ENCODE measurements around the gene HYLS1. TPM values are rescaled to one million over a fixed set of nuclear protein-coding genes. Genes with fewer than 3 reads are reported as not detected.

Gene HYLS1
- total RNA-seq, 1 experiment from 2014 or later: 16.7 TPM

- Histone ChIP-seq H3K4me1 (replicated peaks; ENCODE audit: insufficient read depth) (peaks cover 20% of the 10 kb centered on the region), H3K79me2 (ENCODE audit: low read depth) (peaks cover 34% of the 10 kb centered on the region)
- BruUV-seq (replicated peaks): TSS peak; percentile 55
Observed at GRCh38 chr11:125886997-125887372, 483 bp upstream of the HYLS1 start.

GRCh38 chr11:125890447-125891100, 3.1 kb downstream of the HYLS1 start:
- BruUV-seq (replicated peaks): no TSS peak
- no peaks in the 10 kb centered on the region for H3K9me2 ChIP-seq (ENCODE audit: insufficient read depth)
- CTCF ChIA-PET: no interaction called here
- peaks cover 22% of the 10 kb centered on the region for H3K4me1 ChIP-seq (replicated peaks; ENCODE audit: insufficient read depth)
- H3K27me3 ChIP-seq (ENCODE audit: insufficient read depth, low read depth): no peaks in the 10 kb centered on the region
- H2AFZ ChIP-seq: no peak overlapping the region
- no peaks in the 10 kb centered on the region for H3K9me3 ChIP-seq (ENCODE audit: insufficient read depth, low read depth)
- intact Hi-C loops (cut with micrococcal nuclease; ENCODE audit: unreplicated experiment): no loop called here
- no peak overlapping the region for H3K27ac ChIP-seq
- peaks cover 17% of the 10 kb centered on the region for H3F3A ChIP-seq (ENCODE audit: insufficient read depth, low read depth)
- POLR2A ChIA-PET (ENCODE audit: unreplicated experiment): no interaction called here
- H3K4me2 ChIP-seq: peak overlapping the region; percentile 74; the same call in 1 of the 2 replicates
- TF ChIP-seq, protein P1, sequence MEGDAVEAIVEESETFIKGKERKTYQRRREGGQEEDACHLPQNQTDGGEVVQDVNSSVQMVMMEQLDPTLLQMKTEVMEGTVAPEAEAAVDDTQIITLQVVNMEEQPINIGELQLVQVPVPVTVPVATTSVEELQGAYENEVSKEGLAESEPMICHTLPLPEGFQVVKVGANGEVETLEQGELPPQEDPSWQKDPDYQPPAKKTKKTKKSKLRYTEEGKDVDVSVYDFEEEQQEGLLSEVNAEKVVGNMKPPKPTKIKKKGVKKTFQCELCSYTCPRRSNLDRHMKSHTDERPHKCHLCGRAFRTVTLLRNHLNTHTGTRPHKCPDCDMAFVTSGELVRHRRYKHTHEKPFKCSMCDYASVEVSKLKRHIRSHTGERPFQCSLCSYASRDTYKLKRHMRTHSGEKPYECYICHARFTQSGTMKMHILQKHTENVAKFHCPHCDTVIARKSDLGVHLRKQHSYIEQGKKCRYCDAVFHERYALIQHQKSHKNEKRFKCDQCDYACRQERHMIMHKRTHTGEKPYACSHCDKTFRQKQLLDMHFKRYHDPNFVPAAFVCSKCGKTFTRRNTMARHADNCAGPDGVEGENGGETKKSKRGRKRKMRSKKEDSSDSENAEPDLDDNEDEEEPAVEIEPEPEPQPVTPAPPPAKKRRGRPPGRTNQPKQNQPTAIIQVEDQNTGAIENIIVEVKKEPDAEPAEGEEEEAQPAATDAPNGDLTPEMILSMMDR (conservative IDR thresholded peaks at IDR 0.05): no peak
- no peak for TF ChIP-seq EZH2 (IDR thresholded peaks at IDR 0.05; ENCODE audit: low read depth)
- peaks cover 46% of the 10 kb centered on the region for H3K79me2 ChIP-seq (ENCODE audit: low read depth)
- no peaks in the 10 kb centered on the region for H4K20me1 ChIP-seq (ENCODE audit: insufficient read depth)
- peaks cover 11% of the 10 kb centered on the region for H3K36me3 ChIP-seq (ENCODE audit: low read depth)
- no peak overlapping the region for H3K4me3 ChIP-seq
- no peak for DNase-seq

More at GRCh38 chr11:125886997-125887372, 483 bp upstream of the HYLS1 start:
- Histone ChIP-seq H4K20me1 (ENCODE audit: insufficient read depth) (no peaks in the 10 kb centered on the region), H3K4me3 (peak overlapping the region; percentile 67; the same call in 1 of the 2 replicates), H3K9me2 (ENCODE audit: insufficient read depth) (no peaks in the 10 kb centered on the region), H3K27me3 (ENCODE audit: insufficient read depth, low read depth) (no peaks in the 10 kb centered on the region), H3K9me3 (ENCODE audit: insufficient read depth, low read depth) (no peaks in the 10 kb centered on the region), H3K4me2 (peak overlapping the region; percentile 74), H3K36me3 (ENCODE audit: low read depth) (no peaks in the 10 kb centered on the region), H3K27ac (no peak overlapping the region), H2AFZ (peak overlapping the region; percentile 93), H3F3A (ENCODE audit: insufficient read depth, low read depth) (peaks cover 17% of the 10 kb centered on the region)
- ChIA-PET POLR2A (ENCODE audit: unreplicated experiment) (interaction anchor here (0.5 to 1.0 kb wide), 4 partner anchors 126 to 934 kb away, joined by 4 to 15 read pairs (median 10); partner anchors contain the start of gene STT3A), CTCF (interaction anchor here (0.7 to 1.0 kb wide), 2 partner anchors 170 to 545 kb away, joined by 3 to 8 read pairs; no protein-coding TSS in a partner anchor)
- DNase-seq: peak in 1 of 2 experiments; percentile 60
- intact Hi-C loops (cut with micrococcal nuclease; ENCODE audit: unreplicated experiment): loop anchor here (2.0 to 5.0 kb wide), 2 partner anchors 260 to 294 kb away; partner anchors contain the start of genes CHEK1 and STT3A
- TF ChIP-seq, protein P1 (conservative IDR thresholded peaks at IDR 0.05): no peak
- no peak for TF ChIP-seq EZH2 (IDR thresholded peaks at IDR 0.05; ENCODE audit: low read depth)

GRCh38 chr11:125892071-125892470, 4.6 kb downstream of the HYLS1 start:
- BruUV-seq (replicated peaks): no TSS peak
- H3K27ac ChIP-seq: no peak overlapping the region
- POLR2A ChIA-PET (ENCODE audit: unreplicated experiment): no interaction called here
- H3K4me2 ChIP-seq: no peak overlapping the region
- H3K9me3 ChIP-seq (ENCODE audit: insufficient read depth, low read depth): no peaks in the 10 kb centered on the region
- H3K9me2 ChIP-seq (ENCODE audit: insufficient read depth): no peaks in the 10 kb centered on the region
- H3K4me3 ChIP-seq: no peak overlapping the region
- CTCF ChIA-PET: no interaction called here
- DNase-seq: peak in 1 of 2 experiments; percentile 49
- no peaks in the 10 kb centered on the region for H3K27me3 ChIP-seq (ENCODE audit: insufficient read depth, low read depth)
- peaks cover 10% of the 10 kb centered on the region for H3F3A ChIP-seq (ENCODE audit: insufficient read depth, low read depth)
- peaks cover 52% of the 10 kb centered on the region for H3K79me2 ChIP-seq (ENCODE audit: low read depth)
- H4K20me1 ChIP-seq (ENCODE audit: insufficient read depth): no peaks in the 10 kb centered on the region
- H2AFZ ChIP-seq: no peak overlapping the region
- peaks cover 11% of the 10 kb centered on the region for H3K36me3 ChIP-seq (ENCODE audit: low read depth)
- peaks cover 22% of the 10 kb centered on the region for H3K4me1 ChIP-seq (replicated peaks; ENCODE audit: insufficient read depth)
- intact Hi-C loops (cut with micrococcal nuclease; ENCODE audit: unreplicated experiment): no loop called here
- TF ChIP-seq, protein P1 (conservative IDR thresholded peaks at IDR 0.05): no peak
- TF ChIP-seq EZH2 (IDR thresholded peaks at IDR 0.05; ENCODE audit: low read depth): no peak
